HCT116 (cell line): ENCODE results near the gene NAB2. TPM values are rescaled to one million over a fixed set of nuclear protein-coding genes. Genes with fewer than 3 reads are reported as not detected.

ENCODE experiments used
- ATAC-seq: fragments of 200-7000 bp; cut with Tn5 transposase; 2 replicates; pipeline ENCODE4 v1.9.1; 2020; ENCODE audit warnings: mild to moderate bottlenecking, moderate library complexity
- BruUV-seq: library from RNA; stranded (reverse); fragments of 400-500 nt; replicated peaks from 2 replicates; lab custom pipeline; 2021; lab: Mats Ljungman, UMichigan
- CTCF ChIA-PET: fragments of 300-600 bp; sonication (Branson Sonifier 250); formaldehyde crosslinking; loops from one replicate; lab custom pipeline; 2021; ENCODE audit warnings: antibody characterized with exemption; lab: Charles Lee
- POLR2A ChIA-PET: fragments of 300-600, 350-600 bp; sonication (Branson Sonifier 250); formaldehyde crosslinking; loops from one replicate; lab custom pipeline; 2021; ENCODE audit warnings: antibody characterized with exemption; lab: Charles Lee
- RAD21 ChIA-PET, 2 experiments: fragments of 300-600 bp; sonication (Branson Sonifier 250); formaldehyde crosslinking; loops; one replicate each; lab custom pipeline; 2023; ENCODE audit warnings: low total read pairs in 2 of 2; ENCODE audit not compliant: uncharacterized antibody in 2 of 2, unreplicated experiment in 2 of 2, low non-redundant PET in 1 of 2; lab: Charles Lee
- DNase-seq: peaks from one replicate; pipeline ENCODE4 v3.0.0-alpha.2; 2010; ENCODE audit warnings: low read depth, low spot score
- H2AFZ ChIP-seq: fragments of 200-600 bp; shearing (Covaris generic), sonication (generic); 2 replicates; pipeline ENCODE4 v1.6.1; 2017; ENCODE audit warnings: low read depth, mixed run types, mixed read lengths, antibody characterized with exemption, low read length; ENCODE audit not compliant: poor library complexity, severe bottlenecking
- H3K27ac ChIP-seq: 2 replicates; pipeline ENCODE4 v1.5.1; 2012; ENCODE audit warnings: low read depth, low read length
- H3K27me3 ChIP-seq: fragments of 200-600 bp; sonication (generic); 2 replicates; pipeline ENCODE4 v1.6.1; 2016; ENCODE audit warnings: mixed run types, low read length, mixed read lengths; ENCODE audit not compliant: insufficient read depth
- H3K36me3 ChIP-seq, 2 experiments: fragments of 200-500 bp in 1 of 2; fragments of 200-600 bp in 1 of 2; sonication (Bioruptor generic) in 1 of 2; sonication (generic) in 1 of 2; 2 replicates each; pipeline versions ENCODE4 v1.5.1 to v1.6.1; 2014 to 2016; ENCODE audit warnings: low read length in 2 of 2, inconsistent platforms in 1 of 2, mixed read lengths in 1 of 2, mixed run types in 1 of 2; ENCODE audit not compliant: insufficient read depth in 2 of 2, control insufficient read depth in 1 of 2
- H3K4me1 ChIP-seq, 2 experiments: fragments of 200-600 bp in 1 of 2; sonication (generic) in 1 of 2; 2 replicates each; pipeline versions ENCODE4 v1.5.1 to v1.6.1; 2012 to 2017; ENCODE audit warnings: low read length in 2 of 2, inconsistent platforms in 1 of 2, mild to moderate bottlenecking in 1 of 2, mixed read lengths in 1 of 2, mixed run types in 1 of 2, moderate library complexity in 1 of 2; ENCODE audit not compliant: insufficient read depth in 2 of 2, control insufficient read depth in 1 of 2
- H3K4me2 ChIP-seq: fragments of 200-600 bp; sonication (generic); 2 replicates; pipeline ENCODE4 v1.6.1; 2017; ENCODE audit warnings: mixed run types, low read length, mixed read lengths
- H3K4me3 ChIP-seq, 2 experiments: fragments of 200-600 bp in 1 of 2; sonication (generic) in 1 of 2; replicated peaks in 1 of 2; 2 replicates each; pipeline ENCODE4 v1.5.1; 2011 to 2016; ENCODE audit warnings: low read length in 2 of 2, control low read depth in 1 of 2, low read depth in 1 of 2, mild to moderate bottlenecking in 1 of 2, mixed read lengths in 1 of 2, mixed run types in 1 of 2
- H3K79me2 ChIP-seq: fragments of 200-600 bp; sonication (generic); 2 replicates; pipeline ENCODE4 v1.6.1; 2017; ENCODE audit warnings: mild to moderate bottlenecking, mixed run types, low read length, moderate library complexity, mixed read lengths; ENCODE audit not compliant: insufficient read depth
- H3K9ac ChIP-seq: fragments of 200-600 bp; sonication (generic); 2 replicates; pipeline ENCODE4 v1.6.1; 2016; ENCODE audit warnings: low read length, mixed read lengths
- H3K9me2 ChIP-seq: fragments of 200-600 bp; sonication (generic), shearing (Covaris generic); 2 replicates; pipeline ENCODE4 v1.6.1; 2017; ENCODE audit warnings: mixed run types, mild to moderate bottlenecking, moderate library complexity; ENCODE audit not compliant: insufficient read depth
- H3K9me3 ChIP-seq, 2 experiments: fragments of 200-500 bp in 1 of 2; fragments of 200-600 bp in 1 of 2; sonication (Bioruptor generic) in 1 of 2; sonication (generic) in 1 of 2; 2 replicates each; pipeline ENCODE4 v1.6.1; 2014 to 2017; ENCODE audit warnings: low read length in 2 of 2, mixed read lengths in 2 of 2, inconsistent platforms in 1 of 2, low read depth in 1 of 2, mild to moderate bottlenecking in 1 of 2, mixed run types in 1 of 2, moderate library complexity in 1 of 2; ENCODE audit not compliant: control insufficient read depth in 1 of 2, insufficient read depth in 1 of 2
- H4K20me1 ChIP-seq: fragments of 200-600 bp; sonication (generic), shearing (Covaris generic); 2 replicates; pipeline ENCODE4 v1.6.1; 2017; ENCODE audit warnings: mixed run types, mild to moderate bottlenecking, moderate library complexity; ENCODE audit not compliant: insufficient read depth
- EZH2 ChIP-seq: fragments of 200-600 bp; sonication (generic); IDR thresholded peaks from 2 replicates; pipeline ENCODE4 v1.6.1; 2017; ENCODE audit warnings: antibody characterized with exemption, mixed run types
- FOSL1 ChIP-seq: IDR thresholded peaks from 2 replicates; pipeline ENCODE4 v1.6.1; 2012; ENCODE audit warnings: low read depth
- SP1 ChIP-seq: IDR thresholded peaks from 2 replicates; pipeline ENCODE4 v1.6.1; 2012; ENCODE audit warnings: low read depth
- intact Hi-C: fragments of 100-400 bp; cut with micrococcal nuclease; formaldehyde crosslinking; loops from 2 replicates; pipeline ENCODE4 v1.10.0; 2022
- total RNA-seq: library from RNA; stranded (reverse); gene quantifications from one replicate; pipeline ENCODE4 v1.2.1, GENCODE V29; 2021; ENCODE audit not compliant: unreplicated experiment
- TF ChIP-seq, protein P1 (sequence below): IDR thresholded peaks from 2 replicates; pipeline ENCODE4 v1.6.1; 2012; ENCODE audit warnings: low read depth

The NAB2 gene
- total RNA-seq, 1 experiment from 2014 or later, result 77.1 TPM

- peaks cover 11 to 36% of the 10 kb centered on the region in 2 experiments for H3K4me1 ChIP-seq
- H4K20me1 ChIP-seq, result no peaks in the 10 kb centered on the region
- RAD21 ChIA-PET, result interaction anchor here (0.6 to 2.3 kb wide), 19 partner anchors 12 to 392 kb away, joined by 3 to 60 read pairs (median 4); partner anchors contain the start of gene NEMP1 (in 2 of the 2)
These were observed 22.3 kb downstream of the NAB2 start, which contains the start of gene STAT6 for GRCh38 chr12:57111031-57111734. Gene STAT6 (minus strand): TSS chr12:57111362. CDS start chr12:57108278, 3,084 bp downstream.

More at GRCh38 chr12:57111031-57111734, 22.3 kb downstream of the NAB2 start, which contains the start of gene STAT6:
- Histone ChIP-seq H3K4me2 (peak within 1 kb of the TSS; percentile 92), H3K36me3 (0 out of 4 replicates have a peak, but pooled peaks cover 0 to 7% of the 10 kb centered on the region in 2 experiments), H3K9me2 (no peaks in the 10 kb centered on the region), H3K9ac (peak within 1 kb of the TSS; percentile 96), H2AFZ (no peak within 1 kb of the TSS), H3K27ac (peak within 1 kb of the TSS; percentile 91), H3K79me2 (peaks cover 15% of the 10 kb centered on the region), H3K27me3 (no peaks in the 10 kb centered on the region), H3K9me3 (no peaks in the 10 kb centered on the region), H3K4me3 (peak within 1 kb of the TSS; percentile 80 to 81)
- BruUV-seq, result no TSS peak
- DNase-seq, result no peak
- intact Hi-C loops, result no loop called here
- ChIA-PET POLR2A (interaction anchor here (0.6 to 3.3 kb wide), 19 partner anchors 9 to 423 kb away, joined by 3 to 55 read pairs (median 5); partner anchors contain the start of genes LRP1, NAB2, NACA and NEMP1), CTCF (interaction anchor here (0.9 to 3.9 kb wide), 19 partner anchors 8 to 474 kb away, joined by 3 to 181 read pairs (median 10); partner anchors contain the start of genes LRP1, NAB2, NEMP1 and ZBTB39)
- ATAC-seq, result peak; percentile 60
- TF ChIP-seq SP1, result no peak
- TF ChIP-seq, protein P1, sequence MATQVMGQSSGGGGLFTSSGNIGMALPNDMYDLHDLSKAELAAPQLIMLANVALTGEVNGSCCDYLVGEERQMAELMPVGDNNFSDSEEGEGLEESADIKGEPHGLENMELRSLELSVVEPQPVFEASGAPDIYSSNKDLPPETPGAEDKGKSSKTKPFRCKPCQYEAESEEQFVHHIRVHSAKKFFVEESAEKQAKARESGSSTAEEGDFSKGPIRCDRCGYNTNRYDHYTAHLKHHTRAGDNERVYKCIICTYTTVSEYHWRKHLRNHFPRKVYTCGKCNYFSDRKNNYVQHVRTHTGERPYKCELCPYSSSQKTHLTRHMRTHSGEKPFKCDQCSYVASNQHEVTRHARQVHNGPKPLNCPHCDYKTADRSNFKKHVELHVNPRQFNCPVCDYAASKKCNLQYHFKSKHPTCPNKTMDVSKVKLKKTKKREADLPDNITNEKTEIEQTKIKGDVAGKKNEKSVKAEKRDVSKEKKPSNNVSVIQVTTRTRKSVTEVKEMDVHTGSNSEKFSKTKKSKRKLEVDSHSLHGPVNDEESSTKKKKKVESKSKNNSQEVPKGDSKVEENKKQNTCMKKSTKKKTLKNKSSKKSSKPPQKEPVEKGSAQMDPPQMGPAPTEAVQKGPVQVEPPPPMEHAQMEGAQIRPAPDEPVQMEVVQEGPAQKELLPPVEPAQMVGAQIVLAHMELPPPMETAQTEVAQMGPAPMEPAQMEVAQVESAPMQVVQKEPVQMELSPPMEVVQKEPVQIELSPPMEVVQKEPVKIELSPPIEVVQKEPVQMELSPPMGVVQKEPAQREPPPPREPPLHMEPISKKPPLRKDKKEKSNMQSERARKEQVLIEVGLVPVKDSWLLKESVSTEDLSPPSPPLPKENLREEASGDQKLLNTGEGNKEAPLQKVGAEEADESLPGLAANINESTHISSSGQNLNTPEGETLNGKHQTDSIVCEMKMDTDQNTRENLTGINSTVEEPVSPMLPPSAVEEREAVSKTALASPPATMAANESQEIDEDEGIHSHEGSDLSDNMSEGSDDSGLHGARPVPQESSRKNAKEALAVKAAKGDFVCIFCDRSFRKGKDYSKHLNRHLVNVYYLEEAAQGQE, result no peak
- TF ChIP-seq EZH2, result no peak
- no peak for TF ChIP-seq FOSL1
- TF ChIP-seq, all 23 proteins: peak for 0
